B cell (primary cell): Measurements from ENCODE around the gene GALNT10. TPM values are rescaled to one million over a fixed set of nuclear protein-coding genes. Genes with fewer than 3 reads are reported as not detected.

Experiments
- ATAC-seq: fragments of 200-7000 bp; cut with Tn5 transposase; one replicate; pipeline ENCODE4 v1.10.0; 2021; ENCODE audit warnings: low read depth, mild to moderate bottlenecking, moderate number of reproducible peaks, moderate library complexity
- CTCF ChIA-PET: fragments of 350-600 bp; sonication (Branson Sonifier 250); formaldehyde crosslinking; loops from one replicate; lab custom pipeline; 2021; ENCODE audit warnings: antibody characterized with exemption, inconsistent platforms; lab: Charles Lee
- POLR2A ChIA-PET: fragments of 350-600 bp; sonication (Branson Sonifier 250); formaldehyde crosslinking; loops from one replicate; lab custom pipeline; 2021; ENCODE audit warnings: antibody characterized with exemption; lab: Charles Lee
- DNase-seq: peaks from one replicate; pipeline ENCODE4 v3.0.0; 2013
- H2AFZ ChIP-seq: 2 replicates; pipeline ENCODE4 v1.6.1; 2012; ENCODE audit warnings: mild to moderate bottlenecking, low read depth, low read length; ENCODE audit not compliant: insufficient read depth, poor library complexity, severe bottlenecking
- H3K27ac ChIP-seq, 2 donors: 1 replicate in 1 of 2; 2 replicates in 1 of 2; pipeline ENCODE4 v1.5.1; 2012 to 2013; ENCODE audit warnings: low read length in 2 of 2, mild to moderate bottlenecking in 2 of 2, moderate library complexity in 1 of 2
- H3K27me3 ChIP-seq, 4 experiments: fragments of 200-600 bp in 1 of 4; sonication (generic) in 1 of 4; replicated peaks in 1 of 4; 1 replicate in 2 of 4; 2 replicates in 2 of 4; pipeline versions ENCODE4 v1.6.1 to v1.7.0; 2013 to 2016; ENCODE audit warnings: low read length in 3 of 4, mild to moderate bottlenecking in 2 of 4, mixed read lengths in 1 of 4, moderate library complexity in 1 of 4; ENCODE audit not compliant: insufficient read depth in 4 of 4, control insufficient read depth in 3 of 4; ENCODE audit errors: control extremely low read depth in 1 of 4
- H3K36me3 ChIP-seq, 2 experiments: replicated peaks in 1 of 2; 1 replicate in 1 of 2; 2 replicates in 1 of 2; pipeline versions ENCODE4 v1.6.1 to v1.7.1; 2013; ENCODE audit warnings: low read length in 1 of 2; ENCODE audit not compliant: insufficient read depth in 2 of 2, control insufficient read depth in 1 of 2; ENCODE audit errors: control extremely low read depth in 1 of 2, extremely low read depth in 1 of 2
- H3K4me1 ChIP-seq, 2 donors: fragments of 200-600 bp in 1 of 2; sonication (generic) in 1 of 2; 1 replicate in 1 of 2; 2 replicates in 1 of 2; pipeline versions ENCODE4 v1.5.1 to v1.6.1; 2013 to 2017; ENCODE audit warnings: low read length in 2 of 2; ENCODE audit not compliant: control insufficient read depth in 2 of 2, insufficient read depth in 2 of 2
- H3K4me2 ChIP-seq: replicated peaks from 2 replicates; pipeline ENCODE3; 2012; ENCODE audit warnings: mild to moderate bottlenecking, low read depth, low read length; ENCODE audit not compliant: poor library complexity, severe bottlenecking
- H3K4me3 ChIP-seq, 5 experiments: fragments of 200-600 bp in 1 of 5; sonication (generic) in 1 of 5; 1 replicate in 3 of 5; 2 replicates in 2 of 5; pipeline versions ENCODE4 v1.5.1 to v1.7.0; 2011 to 2016; ENCODE audit warnings: low read length in 4 of 5, mild to moderate bottlenecking in 4 of 5, low read depth in 2 of 5, control low read depth in 1 of 5, moderate library complexity in 1 of 5; ENCODE audit not compliant: insufficient read depth in 1 of 5; ENCODE audit errors: control extremely low read depth in 1 of 5, extremely low read depth in 1 of 5
- H3K79me2 ChIP-seq: fragments of 200-600 bp; sonication (generic); one replicate; pipeline ENCODE4 v1.6.0; 2016; ENCODE audit warnings: low read length; ENCODE audit not compliant: control insufficient read depth, insufficient read depth
- H3K9ac ChIP-seq: fragments of 200-600 bp; sonication (generic); 2 replicates; pipeline ENCODE4 v1.6.1; 2017; ENCODE audit warnings: mild to moderate bottlenecking, low read length, moderate library complexity
- H3K9me3 ChIP-seq, 3 donors: one replicate each; pipeline versions ENCODE4 v1.6.1 to v1.7.1; 2013; ENCODE audit warnings: low read length in 2 of 3; ENCODE audit not compliant: control insufficient read depth in 2 of 3, insufficient read depth in 1 of 3; ENCODE audit errors: control extremely low read depth in 1 of 3
- H4K20me1 ChIP-seq: 2 replicates; pipeline ENCODE4 v1.6.0; 2012; ENCODE audit warnings: mild to moderate bottlenecking, low read length; ENCODE audit not compliant: insufficient read depth, control insufficient read depth, poor library complexity, severe bottlenecking
- H3K27ac Mint-ChIP-seq: one replicate; pipeline ENCODE4 v1.8.0; 2021; ENCODE audit warnings: mixed read lengths
- H3K27me3 Mint-ChIP-seq: one replicate; pipeline ENCODE4 v1.8.0; 2021; ENCODE audit warnings: mixed read lengths
- H3K4me1 Mint-ChIP-seq: one replicate; pipeline ENCODE4 v1.8.0; 2021; ENCODE audit warnings: mixed read lengths
- H3K4me3 Mint-ChIP-seq: one replicate; pipeline ENCODE4 v1.8.0; 2021; ENCODE audit warnings: mixed read lengths
- H3K9me3 Mint-ChIP-seq: one replicate; pipeline ENCODE4 v1.8.0; 2022; ENCODE audit warnings: mixed read lengths; ENCODE audit not compliant: insufficient read depth
- EZH2 ChIP-seq: IDR thresholded peaks from 2 replicates; pipeline ENCODE4 v1.6.1; 2012; ENCODE audit warnings: borderline replicate concordance, low read depth, mild to moderate bottlenecking, moderate library complexity, low read length; ENCODE audit not compliant: insufficient read depth, poor library complexity, severe bottlenecking
- WGBS: methylation state at CpG from one replicate; pipeline ENCODE4 v1.1.5; 2013; ENCODE audit warnings: missing lambda C conversion rate; ENCODE audit not compliant: insufficient coverage; 5-methylcytosine and 5-hydroxymethylcytosine counted together
- intact Hi-C: fragments of 100-400 bp; cut with micrococcal nuclease; formaldehyde crosslinking; loops from one replicate; pipeline ENCODE4 v1.10.0; 2022
- polyA plus RNA-seq: library from polyadenylated mRNA; depleted of rRNA; stranded (reverse); fragments of >200 nt; gene quantifications from 2 replicates; pipeline ENCODE4 v1.2.3, GENCODE V29; 2012
- total RNA-seq, 2 donors: library from RNA; stranded (reverse); fragments of 120-200 nt in 1 of 2; gene quantifications; 1 replicate in 1 of 2; 2 replicates in 1 of 2; pipeline versions ENCODE4 v1.2.3 to v1.2.4, GENCODE V29; 2013 to 2022
- TF ChIP-seq, protein P1 (sequence below): fragments of 200-600 bp; IDR thresholded peaks from one replicate; pipeline ENCODE4 v1.8.0; 2022; ENCODE audit warnings: antibody characterized with exemption, mild to moderate bottlenecking

The GALNT10 gene
- total and polyA plus RNA-seq, 2 donors (not counting 1 experiment from before 2014, with no cell fraction given), result 27.7 to 42.8 TPM

DNA sequence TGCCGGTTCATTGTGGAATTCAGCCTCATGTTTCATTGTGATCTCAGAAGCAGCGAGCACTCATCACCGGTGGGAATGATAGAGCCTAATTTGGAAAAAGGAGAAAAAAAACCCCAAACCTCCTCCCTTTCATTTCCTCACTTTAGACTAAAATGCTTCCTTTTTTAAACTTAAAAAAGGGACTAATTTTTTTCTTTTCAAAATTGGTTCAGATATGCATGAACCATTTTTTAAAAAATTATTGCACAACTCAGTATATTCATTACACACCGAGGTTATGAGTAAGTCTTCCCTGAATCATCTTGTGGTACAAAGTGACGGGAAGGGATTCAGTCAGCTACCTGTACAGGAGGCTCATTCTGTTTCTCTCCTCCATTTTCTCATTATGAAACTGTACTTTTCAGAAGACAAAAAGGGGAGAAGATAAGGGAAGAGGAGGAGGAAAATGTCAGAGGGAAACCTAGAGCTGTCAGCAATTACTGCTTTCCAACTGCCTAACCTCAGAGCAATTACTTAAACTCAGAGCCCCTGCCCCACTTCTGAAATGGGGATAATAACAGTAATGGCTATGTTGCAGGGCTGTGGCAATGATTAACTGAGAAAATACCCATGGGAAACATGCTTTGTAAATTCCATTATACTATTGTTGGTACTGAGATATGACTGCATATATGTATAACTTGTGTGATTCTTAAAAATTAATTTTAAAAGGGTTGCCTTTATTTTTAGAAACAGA is 24.0 kb downstream of the GALNT10 start:
- H3K27me3 ChIP-seq, result no peaks in the 10 kb centered on the region
- H3K9ac ChIP-seq, result no peak overlapping the region
- no peak overlapping the region for H2AFZ ChIP-seq
- no peaks in the 10 kb centered on the region for H3K9me3 ChIP-seq
- DNase-seq, result no peak
- H3K27ac Mint-ChIP-seq, result no peak overlapping the region
- peaks cover 20% of the 10 kb centered on the region for H4K20me1 ChIP-seq
- H3K9me3 Mint-ChIP-seq, result no peaks in the 10 kb centered on the region
- H3K4me2 ChIP-seq, result no peak overlapping the region
- WGBS, result no CpG with 5 or more reads among the region's 5 CpGs
- peaks cover 7 to 15% of the 10 kb centered on the region in 2 donors for H3K4me1 ChIP-seq
- no peaks in the 10 kb centered on the region for H3K27me3 Mint-ChIP-seq
- H3K27ac ChIP-seq, result no peak overlapping the region
- intact Hi-C loops, result no loop called here
- ATAC-seq, result no peak
- no peak overlapping the region for H3K4me3 Mint-ChIP-seq
- CTCF ChIA-PET, result no interaction called here
- POLR2A ChIA-PET, result no interaction called here
- H3K4me3 ChIP-seq, result no peak overlapping the region
- H3K4me1 Mint-ChIP-seq, result peaks cover 50% of the 10 kb centered on the region
- H3K36me3 ChIP-seq, result peaks cover 0 to 18% of the 10 kb centered on the region in 2 experiments
- peaks cover 33% of the 10 kb centered on the region for H3K79me2 ChIP-seq
- no peak for TF ChIP-seq EZH2
- TF ChIP-seq, protein P1, sequence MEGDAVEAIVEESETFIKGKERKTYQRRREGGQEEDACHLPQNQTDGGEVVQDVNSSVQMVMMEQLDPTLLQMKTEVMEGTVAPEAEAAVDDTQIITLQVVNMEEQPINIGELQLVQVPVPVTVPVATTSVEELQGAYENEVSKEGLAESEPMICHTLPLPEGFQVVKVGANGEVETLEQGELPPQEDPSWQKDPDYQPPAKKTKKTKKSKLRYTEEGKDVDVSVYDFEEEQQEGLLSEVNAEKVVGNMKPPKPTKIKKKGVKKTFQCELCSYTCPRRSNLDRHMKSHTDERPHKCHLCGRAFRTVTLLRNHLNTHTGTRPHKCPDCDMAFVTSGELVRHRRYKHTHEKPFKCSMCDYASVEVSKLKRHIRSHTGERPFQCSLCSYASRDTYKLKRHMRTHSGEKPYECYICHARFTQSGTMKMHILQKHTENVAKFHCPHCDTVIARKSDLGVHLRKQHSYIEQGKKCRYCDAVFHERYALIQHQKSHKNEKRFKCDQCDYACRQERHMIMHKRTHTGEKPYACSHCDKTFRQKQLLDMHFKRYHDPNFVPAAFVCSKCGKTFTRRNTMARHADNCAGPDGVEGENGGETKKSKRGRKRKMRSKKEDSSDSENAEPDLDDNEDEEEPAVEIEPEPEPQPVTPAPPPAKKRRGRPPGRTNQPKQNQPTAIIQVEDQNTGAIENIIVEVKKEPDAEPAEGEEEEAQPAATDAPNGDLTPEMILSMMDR, result no peak

DNA sequence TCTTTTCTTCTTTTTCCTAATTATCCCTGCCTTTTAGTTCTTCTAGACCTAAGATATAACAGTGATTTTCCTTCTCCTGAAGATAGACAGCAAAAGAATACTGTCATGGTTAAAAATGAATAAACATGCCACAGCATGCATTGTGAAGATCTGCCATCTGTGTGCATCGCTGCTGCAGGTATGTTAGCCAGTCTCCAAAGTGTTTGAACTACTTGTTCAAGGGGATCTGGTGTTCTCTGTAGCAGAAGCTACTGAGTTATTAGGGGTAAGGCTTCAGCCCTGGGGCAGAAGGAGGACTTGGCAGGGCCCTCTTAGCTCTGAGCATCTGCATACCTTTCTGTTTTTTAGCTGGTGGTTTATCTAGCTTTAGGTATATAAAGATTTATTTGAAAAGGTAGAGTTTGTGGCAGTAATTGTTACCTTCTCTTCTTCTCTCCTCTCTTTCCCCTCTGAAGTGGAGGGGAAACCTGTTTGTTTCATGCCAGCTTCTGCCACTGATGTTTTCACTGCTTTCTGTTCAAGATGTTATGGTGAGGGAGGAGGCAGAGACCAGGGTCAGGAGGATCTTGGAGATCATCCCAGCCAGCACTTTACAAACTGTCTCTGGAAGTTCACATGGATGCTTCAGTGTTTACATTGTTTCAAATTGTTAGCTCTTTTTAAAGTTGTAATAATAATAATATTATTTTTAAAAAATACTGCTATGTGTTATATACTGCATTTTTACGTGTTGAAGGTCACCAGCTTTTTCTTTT is 25.2 kb downstream of the GALNT10 start:
- peaks cover 7 to 15% of the 10 kb centered on the region in 2 donors for H3K4me1 ChIP-seq
- H3K4me3 ChIP-seq, result no peak overlapping the region
- Mint-ChIP-seq H3K27ac (no peak overlapping the region), H3K4me3 (no peak overlapping the region), H3K4me1 (peaks cover 46% of the 10 kb centered on the region), H3K27me3 (no peaks in the 10 kb centered on the region), H3K9me3 (no peaks in the 10 kb centered on the region)
- no peak overlapping the region for H3K27ac ChIP-seq
- H3K79me2 ChIP-seq, result peaks cover 23% of the 10 kb centered on the region
- no peak overlapping the region for H2AFZ ChIP-seq
- H3K9me3 ChIP-seq, result no peaks in the 10 kb centered on the region
- DNase-seq (no peak), ATAC-seq (no peak)
- peaks cover 0 to 22% of the 10 kb centered on the region in 2 experiments for H3K36me3 ChIP-seq
- no peak for TF ChIP-seq EZH2
- TF ChIP-seq, protein P1, result no peak
- WGBS, result 100% methylated on average over 1 of the region's 2 CpGs
- no peak overlapping the region for H3K4me2 ChIP-seq
- peaks cover 12% of the 10 kb centered on the region for H4K20me1 ChIP-seq
- no peaks in the 10 kb centered on the region for H3K27me3 ChIP-seq
- H3K9ac ChIP-seq, result no peak overlapping the region
- ChIA-PET POLR2A (no interaction called here), CTCF (interaction anchor here (0.9 to 1.4 kb wide), 2 partner anchors 9 to 25 kb away, joined by 3 read pairs; partner anchors contain the start of gene GALNT10)
- intact Hi-C loops, result no loop called here
